Hippocampal formation (tissue), 2 donors: ENCODE results near the gene SLC25A11.
"Not testable (repeated sequence)": the region's sequence is repeated elsewhere in the genome, so short reads cannot be mapped to it uniquely, and the experiment has no call there.

Experiments used
- DNase-seq, 2 donors: peaks; one replicate each; lab custom pipeline; 2025; lab: John Stamatoyannopoulos, UW

SLC25A11 gene

DNA sequence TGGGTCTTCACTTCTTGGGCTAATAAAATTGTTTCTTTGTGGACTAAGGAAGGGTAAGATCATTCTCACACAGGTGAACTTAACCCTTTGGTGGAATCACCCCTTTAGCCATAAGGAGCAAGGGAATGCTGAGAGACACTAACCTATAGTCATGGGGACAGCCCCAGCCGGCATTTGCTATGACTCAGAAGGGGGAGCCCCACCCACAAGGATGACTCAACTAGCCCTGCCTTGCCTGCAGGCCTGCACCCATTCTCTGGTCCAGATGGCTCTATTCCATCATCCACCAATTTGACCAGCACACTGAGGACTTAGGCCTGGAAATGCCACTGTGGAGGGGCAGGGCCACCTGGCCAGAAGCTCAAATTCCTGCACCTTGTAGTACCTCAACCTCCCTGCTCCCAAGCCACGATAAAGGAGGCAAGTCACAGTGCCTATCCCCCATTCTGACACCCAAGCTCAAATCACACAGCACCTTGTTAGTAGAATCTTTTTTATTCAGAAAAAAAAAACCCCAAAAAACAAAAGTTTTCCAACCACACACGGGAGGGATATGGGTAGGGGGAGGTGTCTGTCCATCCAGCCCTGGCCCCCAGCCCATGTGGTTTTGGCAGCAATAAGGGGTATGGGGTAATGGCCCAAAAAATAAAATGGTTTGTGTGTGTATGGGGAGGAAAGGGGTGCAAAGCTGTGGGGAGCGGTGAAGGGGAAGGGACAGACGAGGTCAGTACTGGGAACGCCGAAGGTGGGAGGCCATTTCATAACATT, 5.5 kb upstream of the SLC25A11 start:
- no peak for DNase-seq

DNA sequence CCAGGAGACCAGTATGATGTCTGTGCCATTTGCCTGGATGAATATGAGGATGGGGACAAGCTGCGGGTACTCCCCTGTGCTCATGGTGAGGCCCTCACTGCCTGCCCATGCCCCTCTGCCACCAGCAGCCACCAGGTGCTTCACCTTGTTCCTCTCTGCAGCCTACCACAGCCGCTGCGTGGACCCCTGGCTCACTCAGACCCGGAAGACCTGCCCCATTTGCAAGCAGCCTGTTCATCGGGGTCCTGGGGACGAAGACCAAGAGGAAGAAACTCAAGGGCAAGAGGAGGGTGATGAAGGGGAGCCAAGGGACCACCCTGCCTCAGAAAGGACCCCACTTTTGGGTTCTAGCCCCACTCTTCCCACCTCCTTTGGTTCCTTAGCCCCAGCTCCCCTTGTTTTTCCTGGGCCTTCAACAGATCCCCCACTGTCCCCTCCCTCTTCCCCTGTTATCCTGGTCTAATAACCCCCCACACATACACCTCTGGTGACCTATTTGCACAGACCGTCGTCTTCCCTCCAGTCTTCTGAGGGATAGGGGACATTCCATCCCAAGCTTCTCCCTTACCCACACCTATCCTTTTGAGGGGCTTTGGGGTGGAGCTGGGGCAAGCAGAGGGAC, 4.8 kb upstream of the SLC25A11 start:
- no peak for DNase-seq

DNA sequence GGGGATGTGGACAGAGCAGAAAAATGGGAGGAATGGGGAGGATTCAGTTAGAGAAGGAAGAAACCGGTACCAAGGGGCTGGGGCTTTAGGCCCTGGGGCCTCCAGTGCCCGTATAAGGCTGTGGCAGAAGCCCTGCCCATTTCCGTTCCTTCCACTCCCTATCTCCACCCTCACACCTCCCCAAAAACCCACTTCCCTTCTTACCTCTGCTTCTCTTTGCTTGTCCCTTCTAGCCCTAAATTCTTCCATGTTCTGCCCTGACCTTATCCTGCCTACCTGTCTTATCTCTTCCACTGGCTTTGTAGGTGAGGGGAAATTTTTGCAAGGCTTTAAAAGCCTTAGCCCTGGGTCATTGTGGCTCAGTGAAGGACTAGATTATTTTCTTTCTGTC, 4.3 kb upstream of the SLC25A11 start:
- DNase-seq: no peak

DNA sequence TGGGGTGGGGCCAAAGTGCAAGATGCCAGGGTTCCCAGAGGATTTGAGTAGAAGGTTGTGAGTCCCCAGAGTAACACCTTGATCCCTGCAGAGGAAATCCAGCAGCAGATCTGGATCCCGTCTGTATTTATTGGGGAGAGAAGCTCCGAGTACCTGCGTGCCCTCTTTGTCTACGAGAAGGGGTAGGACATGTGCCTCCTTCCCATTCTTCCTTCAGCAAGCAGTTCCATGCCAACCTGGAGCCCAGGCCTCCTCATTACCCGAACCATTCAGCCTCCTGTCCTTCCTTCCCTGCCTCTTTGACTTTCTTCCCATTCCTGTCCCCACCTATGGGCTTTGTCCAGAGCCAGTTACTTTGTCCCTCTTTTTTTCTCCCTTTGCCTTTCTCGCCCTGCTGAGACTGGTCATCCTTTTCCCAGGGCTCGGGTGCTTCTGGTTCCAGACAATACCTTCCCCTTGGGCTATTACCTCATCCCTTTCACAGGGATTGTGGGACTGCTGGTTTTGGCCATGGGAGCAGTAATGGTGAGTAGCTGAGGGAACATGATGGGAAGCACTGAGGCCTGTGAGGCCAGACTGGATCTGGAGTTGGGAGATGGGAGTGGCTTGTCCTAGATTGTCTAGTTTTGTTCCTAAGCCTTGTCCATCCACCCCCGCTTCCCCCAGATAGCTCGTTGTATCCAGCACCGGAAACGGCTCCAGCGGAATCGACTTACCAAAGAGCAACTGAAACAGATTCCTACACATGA, 3.1 kb upstream of the SLC25A11 start:
- no peak for DNase-seq

DNA sequence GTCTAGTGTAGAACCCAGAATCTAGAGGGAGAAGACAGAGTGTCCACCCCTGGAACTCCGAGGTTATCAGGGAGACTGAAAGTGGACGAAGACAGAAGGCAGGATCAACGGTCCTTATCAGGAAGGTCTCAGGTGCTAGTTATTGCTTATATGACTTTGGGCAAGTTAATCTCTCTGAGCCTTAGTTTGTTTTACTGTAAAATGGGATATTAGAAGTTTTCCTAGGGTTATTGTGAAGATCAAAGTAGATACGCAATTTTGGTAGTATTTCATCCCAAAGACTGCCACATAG, 1.4 kb upstream of the SLC25A11 start:
- no peak for DNase-seq

DNA sequence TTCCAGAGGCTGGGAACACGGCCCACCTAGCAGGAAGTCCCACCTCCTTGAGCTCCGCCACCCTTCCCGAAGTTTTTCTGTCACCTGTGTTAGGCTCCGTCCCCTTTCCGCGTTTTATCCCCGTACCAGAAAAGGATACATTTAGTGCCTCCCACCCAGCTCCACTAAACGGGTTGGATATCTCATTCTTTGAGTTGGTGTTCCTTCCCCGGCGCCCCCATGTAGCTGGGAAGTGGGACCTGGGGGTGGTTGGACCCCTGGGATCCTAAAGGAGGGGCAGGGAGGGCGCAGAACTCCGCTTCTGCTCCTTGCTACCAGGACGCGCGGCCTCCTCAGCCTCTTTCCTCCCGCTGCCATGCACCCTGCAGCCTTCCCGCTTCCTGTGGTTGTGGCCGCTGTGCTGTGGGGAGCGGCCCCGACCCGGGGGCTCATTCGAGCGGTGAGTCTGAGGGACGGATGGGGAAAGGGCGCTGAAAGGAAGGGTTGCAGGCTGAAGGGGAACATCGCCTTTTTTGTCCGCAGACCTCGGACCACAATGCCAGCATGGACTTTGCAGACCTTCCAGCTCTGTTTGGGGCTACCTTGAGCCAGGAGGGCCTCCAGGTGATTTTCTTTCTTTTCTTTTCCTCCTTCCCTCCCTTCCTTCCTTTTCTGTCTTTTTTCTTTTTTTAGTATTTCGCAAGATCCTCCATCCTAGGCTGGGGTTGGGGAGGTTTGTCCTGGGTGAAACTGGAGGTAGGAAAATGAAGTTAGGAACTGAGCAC, 891 bp upstream of the SLC25A11 start:
- DNase-seq: no peak

DNA sequence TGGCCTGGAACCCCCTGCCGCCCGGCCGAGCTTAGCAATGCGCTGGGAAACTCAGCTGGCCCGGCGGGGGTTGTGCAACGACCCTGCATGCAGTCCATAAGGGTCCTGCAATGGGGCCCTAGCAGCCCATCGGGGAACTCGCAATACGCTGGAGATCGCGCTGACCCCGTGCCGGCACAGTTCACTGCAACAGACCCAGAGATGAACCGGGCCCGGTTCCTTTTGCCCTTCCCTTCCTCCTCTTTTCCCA, 375 bp downstream of the SLC25A11 start:
- no peak for DNase-seq

DNA sequence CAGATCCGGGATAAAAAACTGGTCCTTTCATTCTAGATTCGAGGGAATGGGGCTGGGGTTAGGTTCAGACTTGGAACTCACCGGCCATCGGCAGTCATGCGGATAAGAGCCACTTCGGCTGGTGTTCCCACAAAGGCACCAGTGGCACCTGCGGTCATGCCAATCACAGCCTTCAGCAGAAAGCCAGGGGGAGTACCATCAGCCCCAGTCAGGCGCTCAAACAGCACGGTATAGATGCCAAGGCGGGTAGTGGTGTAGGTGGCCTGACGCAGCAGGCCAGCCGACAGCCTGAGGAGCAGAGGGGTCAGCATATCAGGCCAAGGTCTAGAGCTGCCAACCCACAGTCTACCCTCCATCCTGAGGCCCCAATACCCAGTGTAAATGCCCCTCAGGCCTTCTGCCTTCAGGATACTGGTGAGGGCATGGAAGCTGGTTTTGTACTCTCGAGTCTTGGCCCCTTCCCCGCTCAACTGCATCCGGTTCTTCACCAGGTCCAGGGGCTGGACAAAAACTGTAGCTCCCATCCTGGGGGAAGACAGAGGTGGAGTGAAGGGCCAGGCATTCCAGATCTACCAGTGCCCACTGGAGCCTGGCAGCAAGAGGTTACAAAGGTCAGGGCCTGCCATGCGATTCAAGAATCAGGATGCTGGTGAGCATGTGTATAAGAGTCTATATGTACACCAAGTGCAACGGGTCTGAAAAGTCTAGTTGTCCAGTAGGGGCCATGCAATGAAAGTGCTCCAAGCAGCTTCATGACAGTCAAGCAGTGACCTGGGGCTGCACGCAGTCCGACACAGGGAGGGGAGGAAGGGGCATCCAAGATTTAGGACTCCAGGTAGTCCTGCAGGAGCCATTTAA, 929 bp downstream of the SLC25A11 start:
- DNase-seq: no peak

DNA sequence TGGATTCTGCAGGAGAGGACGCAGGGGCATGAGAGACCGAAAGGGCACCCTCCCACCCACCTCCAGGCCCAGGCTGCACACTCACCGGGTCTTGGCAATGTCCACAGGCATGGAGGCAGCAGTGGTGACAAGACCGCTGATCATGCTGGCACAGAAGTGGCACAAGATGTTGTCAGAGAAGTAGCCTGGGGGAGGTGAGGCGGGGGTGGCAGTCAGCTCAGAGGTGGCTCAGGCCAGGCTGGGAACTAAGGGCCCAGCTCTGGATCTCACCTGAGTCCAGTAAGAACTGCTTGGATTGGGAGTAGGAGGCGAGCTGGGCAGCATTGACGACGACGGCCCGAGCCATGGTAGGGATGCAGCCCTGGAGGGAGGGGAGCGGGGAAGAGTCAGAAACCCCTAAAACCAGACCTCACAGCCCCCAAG, 1.8 kb downstream of the SLC25A11 start:
- no peak for DNase-seq

DNA sequence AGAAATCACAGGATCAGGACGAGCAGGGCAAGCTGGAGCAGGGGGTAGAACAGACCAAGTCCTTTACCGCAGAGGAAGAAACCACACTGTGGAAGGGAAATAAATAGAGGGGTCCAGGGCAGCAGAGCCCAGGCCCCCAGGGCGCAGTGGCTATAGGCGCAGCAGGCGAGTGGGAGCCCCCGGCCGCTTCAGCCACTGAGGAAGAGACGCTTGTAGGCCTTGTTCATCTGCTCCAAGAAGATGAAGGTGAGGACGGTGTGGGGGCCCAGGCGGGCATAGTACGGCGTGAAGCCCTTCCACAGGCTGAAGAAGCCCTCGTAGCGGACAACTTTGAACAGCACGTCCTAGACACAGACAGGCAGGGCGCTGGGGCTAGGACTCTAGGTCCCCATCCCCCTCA, 2.3 kb downstream of the SLC25A11 start:
- DNase-seq: no peak

DNA sequence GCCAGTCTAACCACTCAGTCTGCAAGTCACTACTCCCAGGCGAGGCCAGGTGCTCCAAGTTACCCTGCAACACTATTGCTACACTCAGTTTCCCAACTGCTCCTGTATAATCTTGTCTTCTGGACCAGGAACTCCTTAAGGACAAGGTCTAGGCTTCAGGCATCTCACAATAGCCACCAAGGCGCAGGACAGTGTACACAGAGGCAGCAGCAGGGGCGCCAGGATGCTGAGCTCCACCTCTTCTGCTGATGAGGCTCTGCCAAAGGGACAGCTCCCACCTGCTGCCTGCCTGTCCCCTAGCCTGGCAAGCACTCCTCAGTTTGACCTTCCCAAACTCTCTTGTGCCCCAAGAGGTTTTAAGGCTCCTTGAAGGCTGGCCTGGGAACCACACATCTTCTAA, 3.4 kb downstream of the SLC25A11 start:
- DNase-seq: no peak

DNA sequence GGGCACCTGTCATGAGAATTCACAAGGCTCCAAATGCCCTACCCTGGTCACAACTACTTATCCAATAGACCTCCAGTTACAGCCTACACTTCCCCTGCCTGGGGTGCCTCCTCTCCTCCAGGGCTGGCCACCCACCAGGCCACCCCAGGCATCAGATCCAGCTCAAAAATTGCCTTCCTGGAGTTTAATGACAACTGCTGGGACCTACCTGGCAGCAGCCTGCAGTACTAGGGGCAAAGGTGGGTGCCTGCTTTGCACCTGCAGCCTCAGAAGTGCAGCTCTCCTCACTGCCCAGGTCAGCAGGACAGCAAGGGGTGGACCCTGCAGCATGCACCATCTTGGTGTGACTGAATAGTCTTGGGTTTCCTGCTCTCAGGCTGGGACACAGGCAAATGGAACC, 4.2 kb downstream of the SLC25A11 start:
- no peak for DNase-seq

DNA sequence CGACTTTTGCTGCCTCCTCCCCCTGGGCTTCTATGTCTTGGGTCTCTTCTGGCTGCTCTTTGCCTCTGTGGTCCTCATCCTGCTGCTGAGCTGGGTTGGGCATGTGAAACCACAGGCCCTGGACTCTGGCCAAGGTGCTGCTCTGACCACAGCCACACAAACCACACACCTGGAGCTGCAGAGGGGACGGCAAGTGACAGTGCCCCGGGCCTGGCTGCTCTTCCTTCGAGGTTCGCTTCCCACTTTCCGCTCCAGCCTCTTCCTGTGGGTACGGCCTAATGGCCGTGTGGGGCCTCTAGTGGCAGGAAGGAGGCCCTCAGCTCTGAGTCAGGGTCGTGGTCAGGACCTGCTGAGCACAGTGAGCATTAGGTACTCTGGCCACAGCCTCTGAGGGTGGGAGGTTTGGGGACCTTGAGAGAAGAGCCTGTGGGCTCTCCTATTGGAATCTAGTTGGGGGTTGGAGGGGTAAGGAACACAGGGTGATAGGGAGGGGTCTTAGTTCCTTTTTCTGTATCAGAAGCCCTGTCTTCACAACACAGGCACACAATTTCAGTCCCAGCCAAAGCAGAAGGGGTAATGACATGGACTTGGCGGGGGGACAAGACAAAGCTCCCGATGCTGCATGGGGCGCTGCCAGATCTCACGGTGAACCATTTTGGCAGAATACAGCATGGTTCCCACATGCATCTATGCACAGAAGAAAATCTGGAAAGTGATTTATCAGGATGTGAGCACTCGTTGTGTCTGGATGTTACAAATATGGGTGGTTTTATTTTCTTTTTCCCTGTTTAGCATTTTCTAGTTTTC, 5.5 kb downstream of the SLC25A11 start:
- DNase-seq: no peak

DNA sequence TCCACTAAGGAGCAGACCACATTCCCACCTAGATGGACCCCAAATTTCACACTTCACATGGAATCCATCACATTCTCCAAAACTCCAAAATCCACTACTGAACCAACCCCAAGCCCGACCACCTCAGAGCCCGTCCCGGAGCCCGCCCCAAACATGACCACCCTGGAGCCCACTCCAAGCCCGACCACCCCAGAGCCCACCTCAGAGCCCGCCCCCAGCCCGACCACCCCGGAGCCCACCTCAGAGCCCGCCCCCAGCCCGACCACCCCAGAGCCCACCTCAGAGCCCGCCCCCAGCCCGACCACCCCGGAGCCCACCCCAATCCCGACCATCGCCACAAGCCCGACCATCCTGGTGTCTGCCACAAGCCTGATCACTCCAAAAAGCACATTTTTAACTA, 6.2 kb downstream of the SLC25A11 start:
- DNase-seq: no peak

DNA sequence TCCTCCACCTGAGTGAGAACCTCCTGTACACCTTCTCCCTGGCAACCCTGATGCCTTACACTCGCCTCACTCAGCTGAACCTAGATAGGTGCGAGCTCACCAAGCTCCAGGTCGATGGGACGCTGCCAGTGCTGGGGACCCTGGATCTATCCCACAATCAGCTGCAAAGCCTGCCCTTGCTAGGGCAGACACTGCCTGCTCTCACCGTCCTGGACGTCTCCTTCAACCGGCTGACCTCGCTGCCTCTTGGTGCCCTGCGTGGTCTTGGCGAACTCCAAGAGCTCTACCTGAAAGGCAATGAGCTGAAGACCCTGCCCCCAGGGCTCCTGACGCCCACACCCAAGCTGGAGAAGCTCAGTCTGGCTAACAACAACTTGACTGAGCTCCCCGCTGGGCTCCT, 7.1 kb downstream of the SLC25A11 start:
- no peak for DNase-seq

DNA sequence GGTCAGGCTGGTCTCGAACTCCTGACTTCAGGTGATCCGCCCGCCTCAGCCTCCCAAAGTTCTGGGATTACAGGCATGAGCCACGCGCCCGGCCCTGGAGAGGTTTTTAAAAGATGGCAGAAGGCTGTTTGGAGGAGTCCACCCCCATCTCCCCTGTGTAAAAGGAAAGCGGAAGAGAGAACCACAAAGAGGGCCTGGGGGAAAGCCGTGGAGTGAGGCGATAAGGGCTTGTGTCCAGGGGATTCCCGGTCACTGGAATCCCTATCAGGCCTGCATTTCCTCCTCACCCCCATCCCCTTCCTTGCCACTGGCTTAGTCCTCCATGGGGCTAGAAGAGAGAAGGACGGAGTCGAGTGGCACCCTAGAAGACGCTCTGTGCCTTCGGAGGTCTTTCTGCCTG, 7.9 kb downstream of the SLC25A11 start, which contains the start of gene GP1BA:
TSS of gene GP1BA (plus strand) at position 315 of the 400 bp plus-strand sequence. CDS start 328 bp downstream, outside the sequence.
- DNase-seq: no peak

DNA sequence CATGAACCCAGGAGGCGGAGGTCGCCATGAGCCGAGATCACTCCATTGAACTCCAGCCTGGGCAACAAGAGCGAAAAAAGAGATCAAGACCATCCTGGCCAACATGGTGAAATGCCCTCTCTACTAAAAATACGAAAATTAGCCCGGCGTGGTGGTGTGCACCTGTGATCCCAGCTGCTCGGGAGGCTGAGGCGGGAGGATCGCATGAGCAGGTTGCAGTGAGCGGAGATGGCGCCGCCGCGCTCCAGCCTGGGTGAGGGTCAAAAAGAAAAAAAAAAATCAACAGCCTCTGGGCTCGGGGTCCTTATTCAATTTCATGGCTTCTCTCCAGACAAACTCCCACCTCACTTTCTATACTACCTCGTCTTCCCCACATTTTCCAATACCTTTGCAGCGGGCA, 11.0 kb downstream of the SLC25A11 start:
- no peak for DNase-seq

DNA sequence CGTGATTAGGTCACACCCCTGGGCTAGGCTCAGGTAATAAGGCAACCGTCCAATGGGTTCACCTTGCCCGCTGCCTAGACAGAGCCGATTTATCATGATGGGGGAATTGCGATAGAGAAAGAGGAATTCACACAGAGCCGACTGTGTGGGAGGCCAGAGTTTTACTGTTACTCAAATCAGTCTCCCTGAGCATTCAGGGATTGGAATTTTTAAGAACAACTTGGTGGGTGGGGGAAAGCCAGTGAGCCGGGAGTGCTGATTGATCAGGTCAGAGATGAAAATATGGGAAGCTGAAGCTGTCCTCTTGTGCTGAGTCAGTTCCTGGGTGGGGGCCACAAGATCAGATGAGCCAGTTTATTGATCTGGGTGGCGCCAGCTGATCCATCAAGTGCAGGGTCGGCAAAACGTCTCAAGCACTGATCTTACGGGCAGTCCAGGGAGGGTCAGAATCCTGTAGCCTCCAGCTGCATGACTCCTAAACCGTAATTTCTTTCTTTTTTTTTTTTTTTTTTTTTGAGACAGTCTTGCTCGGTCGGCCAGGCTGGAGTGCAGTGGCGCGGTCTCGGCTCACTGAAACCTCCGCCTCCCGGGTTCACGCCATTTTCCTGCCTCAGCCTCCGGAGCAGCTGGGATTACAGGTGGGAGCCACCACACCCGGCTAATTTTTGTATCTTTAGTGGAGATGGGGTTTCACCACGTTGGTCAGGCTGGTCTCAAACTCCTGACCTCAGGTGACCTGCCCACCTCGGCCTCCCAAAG, 13.1 kb downstream of the SLC25A11 start:
- DNase-seq: not testable (repeated sequence)

DNA sequence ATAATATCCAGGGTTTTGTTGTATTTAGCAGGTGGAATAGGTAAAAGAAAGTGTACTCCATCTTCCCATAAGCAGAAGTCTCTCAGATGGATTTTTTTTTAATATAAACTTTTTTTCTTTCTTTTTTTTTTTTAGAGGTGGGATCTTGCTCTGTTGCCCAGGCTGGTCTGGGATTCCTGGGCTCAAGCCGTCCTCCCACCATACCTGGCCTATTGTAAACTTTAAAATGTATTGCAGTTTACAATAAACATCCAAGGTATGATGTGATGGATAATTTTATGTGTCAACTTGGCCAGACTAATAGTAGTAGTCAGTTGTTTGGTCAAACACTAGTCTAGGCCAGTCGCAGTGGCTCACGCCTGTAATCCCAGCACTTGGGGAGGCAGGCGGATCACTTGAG, 18.5 kb downstream of the SLC25A11 start:
- DNase-seq: no peak

DNA sequence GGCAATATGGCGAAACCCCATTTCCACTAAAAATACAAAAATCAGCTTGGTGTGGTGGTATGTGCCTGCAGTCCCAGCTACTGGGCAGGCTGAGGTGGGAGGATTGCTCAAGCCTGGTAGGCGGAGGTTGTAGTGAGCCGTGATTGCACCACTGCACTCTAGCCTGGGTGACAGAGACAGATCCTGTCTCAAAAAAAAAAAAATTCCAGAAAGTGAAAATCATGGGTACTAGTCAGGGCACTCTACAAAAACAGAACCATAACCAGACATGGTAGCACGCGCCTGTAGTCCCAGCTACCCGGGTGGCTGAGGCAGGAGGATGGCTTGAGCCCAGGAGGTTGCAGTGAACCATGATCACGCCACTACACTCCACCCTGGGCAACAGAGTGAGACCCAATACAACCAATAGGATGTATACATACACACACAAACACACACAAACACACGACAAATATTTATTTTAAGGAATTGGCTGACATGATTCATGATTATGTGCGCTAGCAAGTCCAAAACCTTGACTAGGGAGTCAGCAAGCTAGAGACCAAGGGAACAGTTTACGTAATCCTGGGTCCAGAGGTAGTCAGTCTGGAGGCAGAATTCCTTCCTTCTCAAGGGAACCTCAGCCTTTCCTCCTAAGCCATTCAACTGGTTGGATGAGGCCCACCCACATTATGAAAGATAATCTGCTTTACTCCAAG, 19.3 kb downstream of the SLC25A11 start:
- no peak for DNase-seq
